ENCODE measurements around the gene NUCKS1.

DNA sequence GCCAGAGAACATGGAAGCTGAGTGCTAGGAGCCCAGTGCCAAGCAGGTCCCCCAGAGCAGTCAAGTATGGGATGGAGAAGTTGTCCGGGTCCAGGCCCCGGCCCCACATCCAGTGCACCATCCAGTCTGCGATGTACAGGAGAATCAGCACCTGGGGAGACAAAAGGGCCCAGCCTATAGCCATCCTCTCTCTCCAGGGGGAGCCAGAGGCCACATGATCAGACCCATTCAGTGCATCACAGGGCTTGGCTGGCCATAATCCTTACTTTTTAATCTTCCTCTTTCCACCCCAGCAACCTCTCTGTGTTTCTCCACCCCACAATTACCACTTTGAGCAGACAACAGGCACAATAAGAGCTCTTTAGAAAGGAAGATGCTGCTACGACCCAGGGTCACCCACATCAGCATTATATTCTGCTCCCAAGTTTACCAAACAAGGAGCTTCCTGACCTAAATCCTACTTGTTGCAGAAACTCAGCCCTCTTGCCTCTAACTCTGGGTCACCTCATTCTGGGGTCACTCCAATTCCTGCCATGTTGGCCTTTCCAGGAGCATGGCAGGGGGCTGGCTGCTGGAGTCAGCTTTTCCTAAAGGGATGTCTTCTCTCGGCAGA is 41.7 kb upstream of the NUCKS1 start:
- TF ChIP-seq FOXJ3 (CRISPR knock-in tag; IDR thresholded peaks at IDR 0.05; ENCODE audit: borderline replicate concordance) (no peak), NR1H2 (CRISPR knock-in tag; IDR thresholded peaks at IDR 0.05) (no peak), ZNF232 (CRISPR knock-in tag; IDR thresholded peaks at IDR 0.05) (no peak), TP53 (CRISPR knock-in tag; IDR thresholded peaks at IDR 0.05) (no peak), MXD4 (CRISPR knock-in tag; IDR thresholded peaks at IDR 0.05; ENCODE audit: borderline replicate concordance) (no peak)
- TF ChIP-seq, protein P1, sequence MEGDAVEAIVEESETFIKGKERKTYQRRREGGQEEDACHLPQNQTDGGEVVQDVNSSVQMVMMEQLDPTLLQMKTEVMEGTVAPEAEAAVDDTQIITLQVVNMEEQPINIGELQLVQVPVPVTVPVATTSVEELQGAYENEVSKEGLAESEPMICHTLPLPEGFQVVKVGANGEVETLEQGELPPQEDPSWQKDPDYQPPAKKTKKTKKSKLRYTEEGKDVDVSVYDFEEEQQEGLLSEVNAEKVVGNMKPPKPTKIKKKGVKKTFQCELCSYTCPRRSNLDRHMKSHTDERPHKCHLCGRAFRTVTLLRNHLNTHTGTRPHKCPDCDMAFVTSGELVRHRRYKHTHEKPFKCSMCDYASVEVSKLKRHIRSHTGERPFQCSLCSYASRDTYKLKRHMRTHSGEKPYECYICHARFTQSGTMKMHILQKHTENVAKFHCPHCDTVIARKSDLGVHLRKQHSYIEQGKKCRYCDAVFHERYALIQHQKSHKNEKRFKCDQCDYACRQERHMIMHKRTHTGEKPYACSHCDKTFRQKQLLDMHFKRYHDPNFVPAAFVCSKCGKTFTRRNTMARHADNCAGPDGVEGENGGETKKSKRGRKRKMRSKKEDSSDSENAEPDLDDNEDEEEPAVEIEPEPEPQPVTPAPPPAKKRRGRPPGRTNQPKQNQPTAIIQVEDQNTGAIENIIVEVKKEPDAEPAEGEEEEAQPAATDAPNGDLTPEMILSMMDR (IDR thresholded peaks at IDR 0.05): peak; percentile 73
- TF ChIP-seq, protein P2, sequence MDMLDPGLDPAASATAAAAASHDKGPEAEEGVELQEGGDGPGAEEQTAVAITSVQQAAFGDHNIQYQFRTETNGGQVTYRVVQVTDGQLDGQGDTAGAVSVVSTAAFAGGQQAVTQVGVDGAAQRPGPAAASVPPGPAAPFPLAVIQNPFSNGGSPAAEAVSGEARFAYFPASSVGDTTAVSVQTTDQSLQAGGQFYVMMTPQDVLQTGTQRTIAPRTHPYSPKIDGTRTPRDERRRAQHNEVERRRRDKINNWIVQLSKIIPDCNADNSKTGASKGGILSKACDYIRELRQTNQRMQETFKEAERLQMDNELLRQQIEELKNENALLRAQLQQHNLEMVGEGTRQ (CRISPR knock-in tag; IDR thresholded peaks at IDR 0.05): no peak
- TF ChIP-seq, protein P3, sequence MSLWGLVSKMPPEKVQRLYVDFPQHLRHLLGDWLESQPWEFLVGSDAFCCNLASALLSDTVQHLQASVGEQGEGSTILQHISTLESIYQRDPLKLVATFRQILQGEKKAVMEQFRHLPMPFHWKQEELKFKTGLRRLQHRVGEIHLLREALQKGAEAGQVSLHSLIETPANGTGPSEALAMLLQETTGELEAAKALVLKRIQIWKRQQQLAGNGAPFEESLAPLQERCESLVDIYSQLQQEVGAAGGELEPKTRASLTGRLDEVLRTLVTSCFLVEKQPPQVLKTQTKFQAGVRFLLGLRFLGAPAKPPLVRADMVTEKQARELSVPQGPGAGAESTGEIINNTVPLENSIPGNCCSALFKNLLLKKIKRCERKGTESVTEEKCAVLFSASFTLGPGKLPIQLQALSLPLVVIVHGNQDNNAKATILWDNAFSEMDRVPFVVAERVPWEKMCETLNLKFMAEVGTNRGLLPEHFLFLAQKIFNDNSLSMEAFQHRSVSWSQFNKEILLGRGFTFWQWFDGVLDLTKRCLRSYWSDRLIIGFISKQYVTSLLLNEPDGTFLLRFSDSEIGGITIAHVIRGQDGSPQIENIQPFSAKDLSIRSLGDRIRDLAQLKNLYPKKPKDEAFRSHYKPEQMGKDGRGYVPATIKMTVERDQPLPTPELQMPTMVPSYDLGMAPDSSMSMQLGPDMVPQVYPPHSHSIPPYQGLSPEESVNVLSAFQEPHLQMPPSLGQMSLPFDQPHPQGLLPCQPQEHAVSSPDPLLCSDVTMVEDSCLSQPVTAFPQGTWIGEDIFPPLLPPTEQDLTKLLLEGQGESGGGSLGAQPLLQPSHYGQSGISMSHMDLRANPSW (CRISPR knock-in tag; conservative IDR thresholded peaks at IDR 0.05; ENCODE audit: low read depth): no peak
- TF ChIP-seq, protein P4, sequence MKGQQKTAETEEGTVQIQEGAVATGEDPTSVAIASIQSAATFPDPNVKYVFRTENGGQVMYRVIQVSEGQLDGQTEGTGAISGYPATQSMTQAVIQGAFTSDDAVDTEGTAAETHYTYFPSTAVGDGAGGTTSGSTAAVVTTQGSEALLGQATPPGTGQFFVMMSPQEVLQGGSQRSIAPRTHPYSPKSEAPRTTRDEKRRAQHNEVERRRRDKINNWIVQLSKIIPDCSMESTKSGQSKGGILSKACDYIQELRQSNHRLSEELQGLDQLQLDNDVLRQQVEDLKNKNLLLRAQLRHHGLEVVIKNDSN (CRISPR knock-in tag; IDR thresholded peaks at IDR 0.05): no peak
- TF ChIP-seq, protein P5, sequence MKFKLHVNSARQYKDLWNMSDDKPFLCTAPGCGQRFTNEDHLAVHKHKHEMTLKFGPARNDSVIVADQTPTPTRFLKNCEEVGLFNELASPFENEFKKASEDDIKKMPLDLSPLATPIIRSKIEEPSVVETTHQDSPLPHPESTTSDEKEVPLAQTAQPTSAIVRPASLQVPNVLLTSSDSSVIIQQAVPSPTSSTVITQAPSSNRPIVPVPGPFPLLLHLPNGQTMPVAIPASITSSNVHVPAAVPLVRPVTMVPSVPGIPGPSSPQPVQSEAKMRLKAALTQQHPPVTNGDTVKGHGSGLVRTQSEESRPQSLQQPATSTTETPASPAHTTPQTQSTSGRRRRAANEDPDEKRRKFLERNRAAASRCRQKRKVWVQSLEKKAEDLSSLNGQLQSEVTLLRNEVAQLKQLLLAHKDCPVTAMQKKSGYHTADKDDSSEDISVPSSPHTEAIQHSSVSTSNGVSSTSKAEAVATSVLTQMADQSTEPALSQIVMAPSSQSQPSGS (CRISPR knock-in tag; IDR thresholded peaks at IDR 0.05; ENCODE audit: borderline replicate concordance, low read depth): no peak
